ENCODE measurements around the gene EPHA1.

EPHA1 gene

DNA sequence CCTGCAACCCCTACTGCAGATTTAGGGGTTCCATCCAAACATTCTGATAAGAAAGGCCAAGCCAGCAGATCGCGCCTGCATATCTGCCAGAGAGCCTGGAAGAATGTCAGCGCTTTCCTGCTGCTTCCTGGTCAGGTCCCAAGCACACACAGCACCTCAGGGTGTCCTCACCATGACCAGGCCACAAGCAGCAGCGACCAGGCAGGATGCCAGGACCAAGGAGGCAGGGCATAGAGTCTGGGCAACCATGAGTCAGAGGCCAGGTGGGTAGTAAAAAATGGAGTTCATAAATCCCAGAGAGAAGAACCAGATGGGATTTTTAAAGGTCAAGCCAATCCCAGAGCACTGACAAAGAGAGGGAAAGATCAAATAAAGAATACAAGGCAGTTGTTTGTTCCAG, 40.7 kb downstream of the EPHA1 start:
- TF ChIP-seq, protein P1, sequence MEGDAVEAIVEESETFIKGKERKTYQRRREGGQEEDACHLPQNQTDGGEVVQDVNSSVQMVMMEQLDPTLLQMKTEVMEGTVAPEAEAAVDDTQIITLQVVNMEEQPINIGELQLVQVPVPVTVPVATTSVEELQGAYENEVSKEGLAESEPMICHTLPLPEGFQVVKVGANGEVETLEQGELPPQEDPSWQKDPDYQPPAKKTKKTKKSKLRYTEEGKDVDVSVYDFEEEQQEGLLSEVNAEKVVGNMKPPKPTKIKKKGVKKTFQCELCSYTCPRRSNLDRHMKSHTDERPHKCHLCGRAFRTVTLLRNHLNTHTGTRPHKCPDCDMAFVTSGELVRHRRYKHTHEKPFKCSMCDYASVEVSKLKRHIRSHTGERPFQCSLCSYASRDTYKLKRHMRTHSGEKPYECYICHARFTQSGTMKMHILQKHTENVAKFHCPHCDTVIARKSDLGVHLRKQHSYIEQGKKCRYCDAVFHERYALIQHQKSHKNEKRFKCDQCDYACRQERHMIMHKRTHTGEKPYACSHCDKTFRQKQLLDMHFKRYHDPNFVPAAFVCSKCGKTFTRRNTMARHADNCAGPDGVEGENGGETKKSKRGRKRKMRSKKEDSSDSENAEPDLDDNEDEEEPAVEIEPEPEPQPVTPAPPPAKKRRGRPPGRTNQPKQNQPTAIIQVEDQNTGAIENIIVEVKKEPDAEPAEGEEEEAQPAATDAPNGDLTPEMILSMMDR (IDR thresholded peaks at IDR 0.05; ENCODE audit: low read length): no peak
- TF ChIP-seq EZH2 (optimal IDR thresholded peaks at IDR 0.05; ENCODE audit: low read depth, low read length) (no peak), EZH2phosphoT487 (IDR thresholded peaks at IDR 0.05; ENCODE audit: low read length) (no peak)
- Histone ChIP-seq H3K4me3 (ENCODE audit: low read length) (no peak overlapping the region), H3K27ac (ENCODE audit: low read length) (no peak overlapping the region), H2AFZ (ENCODE audit: low read length) (no peak overlapping the region), H3K36me3 (replicated peaks; ENCODE audit: insufficient read depth, low read length) (no peaks in the 10 kb centered on the region), H4K20me1 (ENCODE audit: insufficient read depth, low read length) (no peaks in the 10 kb centered on the region), H3K79me2 (ENCODE audit: low read length) (no peaks in the 10 kb centered on the region), H3K4me2 (ENCODE audit: low read depth, low read length) (no peak overlapping the region), H3K27me3 (replicated peaks; ENCODE audit: insufficient read depth, low read length) (peaks cover 9% of the 10 kb centered on the region), H3K4me1 (ENCODE audit: low read length) (no peaks in the 10 kb centered on the region), H3K9me2 (replicated peaks; ENCODE audit: insufficient read depth, low read length) (no peaks in the 10 kb centered on the region), H3K9ac (ENCODE audit: low read length) (no peak overlapping the region), H3K9me3 (replicated peaks; ENCODE audit: insufficient read depth, low read length) (no peaks in the 10 kb centered on the region), H3F3A (ENCODE audit: insufficient read depth, low read length) (no peaks in the 10 kb centered on the region)
- DNase-seq: no peak

DNA sequence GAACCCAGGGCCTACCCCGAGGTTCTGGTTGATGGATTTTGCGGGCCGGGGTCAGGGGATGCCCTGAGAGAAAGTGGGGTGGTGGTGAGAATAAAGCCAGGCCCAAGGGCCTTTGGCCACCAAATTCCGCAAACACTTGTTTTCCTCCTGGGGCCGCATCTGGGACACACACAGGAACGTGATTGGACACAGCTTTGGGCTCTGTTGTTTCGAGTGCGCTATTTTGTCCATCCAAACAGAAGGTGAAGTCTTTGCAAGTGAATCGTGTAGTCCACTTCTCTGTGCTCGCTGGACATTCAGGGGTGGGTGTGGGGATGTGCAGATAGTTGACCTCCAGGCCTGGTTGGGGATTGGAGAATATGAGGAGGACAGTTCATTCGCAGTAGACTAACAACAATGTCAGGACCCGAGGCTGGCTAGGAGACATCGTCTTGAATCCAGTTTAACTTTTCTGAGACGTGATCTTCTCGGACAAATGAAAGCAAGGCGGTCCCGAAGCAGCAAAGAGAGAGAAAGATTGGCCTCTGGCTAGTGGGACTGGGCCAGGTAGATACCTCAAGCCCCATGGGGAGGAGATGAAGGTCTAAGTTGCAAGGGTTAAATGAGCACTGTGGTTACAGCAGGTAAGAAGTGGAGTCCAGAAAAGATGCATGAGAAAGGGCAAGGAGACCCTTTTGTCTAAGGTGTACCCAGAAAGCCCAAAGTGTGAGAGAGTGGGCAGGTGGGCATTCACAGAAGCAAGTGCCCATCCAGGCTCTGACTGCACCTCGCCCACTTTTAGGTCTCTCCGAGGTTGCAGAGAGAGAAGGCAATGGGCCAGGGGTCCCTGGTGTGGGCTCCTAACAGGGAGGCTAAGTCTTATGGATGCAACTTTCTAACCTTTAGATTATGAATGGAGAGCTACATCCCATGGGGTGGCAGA, 45.4 kb downstream of the EPHA1 start:
- H4K20me1 ChIP-seq (ENCODE audit: insufficient read depth, low read length): no peaks in the 10 kb centered on the region
- no peak overlapping the region for H3K4me3 ChIP-seq (ENCODE audit: low read length)
- no peak overlapping the region for H2AFZ ChIP-seq (ENCODE audit: low read length)
- H3K9me2 ChIP-seq (replicated peaks; ENCODE audit: insufficient read depth, low read length): no peaks in the 10 kb centered on the region
- H3K27me3 ChIP-seq (replicated peaks; ENCODE audit: insufficient read depth, low read length): peaks cover 40% of the 10 kb centered on the region
- no peak for TF ChIP-seq EZH2 (optimal IDR thresholded peaks at IDR 0.05; ENCODE audit: low read depth, low read length)
- TF ChIP-seq EZH2phosphoT487 (IDR thresholded peaks at IDR 0.05; ENCODE audit: low read length): no peak
- TF ChIP-seq, protein P1 (IDR thresholded peaks at IDR 0.05; ENCODE audit: low read length): no peak
- peak overlapping the region; percentile 14; the same call in 1 of the 2 replicates for H3K4me2 ChIP-seq (ENCODE audit: low read depth, low read length)
- no peaks in the 10 kb centered on the region for H3K79me2 ChIP-seq (ENCODE audit: low read length)
- no peak overlapping the region for H3K27ac ChIP-seq (ENCODE audit: low read length)
- H3F3A ChIP-seq (ENCODE audit: insufficient read depth, low read length): no peaks in the 10 kb centered on the region
- no peak for DNase-seq
- H3K9me3 ChIP-seq (replicated peaks; ENCODE audit: insufficient read depth, low read length): no peaks in the 10 kb centered on the region
- no peaks in the 10 kb centered on the region for H3K4me1 ChIP-seq (ENCODE audit: low read length)
- H3K9ac ChIP-seq (ENCODE audit: low read length): no peak overlapping the region
- no peaks in the 10 kb centered on the region for H3K36me3 ChIP-seq (replicated peaks; ENCODE audit: insufficient read depth, low read length)

DNA sequence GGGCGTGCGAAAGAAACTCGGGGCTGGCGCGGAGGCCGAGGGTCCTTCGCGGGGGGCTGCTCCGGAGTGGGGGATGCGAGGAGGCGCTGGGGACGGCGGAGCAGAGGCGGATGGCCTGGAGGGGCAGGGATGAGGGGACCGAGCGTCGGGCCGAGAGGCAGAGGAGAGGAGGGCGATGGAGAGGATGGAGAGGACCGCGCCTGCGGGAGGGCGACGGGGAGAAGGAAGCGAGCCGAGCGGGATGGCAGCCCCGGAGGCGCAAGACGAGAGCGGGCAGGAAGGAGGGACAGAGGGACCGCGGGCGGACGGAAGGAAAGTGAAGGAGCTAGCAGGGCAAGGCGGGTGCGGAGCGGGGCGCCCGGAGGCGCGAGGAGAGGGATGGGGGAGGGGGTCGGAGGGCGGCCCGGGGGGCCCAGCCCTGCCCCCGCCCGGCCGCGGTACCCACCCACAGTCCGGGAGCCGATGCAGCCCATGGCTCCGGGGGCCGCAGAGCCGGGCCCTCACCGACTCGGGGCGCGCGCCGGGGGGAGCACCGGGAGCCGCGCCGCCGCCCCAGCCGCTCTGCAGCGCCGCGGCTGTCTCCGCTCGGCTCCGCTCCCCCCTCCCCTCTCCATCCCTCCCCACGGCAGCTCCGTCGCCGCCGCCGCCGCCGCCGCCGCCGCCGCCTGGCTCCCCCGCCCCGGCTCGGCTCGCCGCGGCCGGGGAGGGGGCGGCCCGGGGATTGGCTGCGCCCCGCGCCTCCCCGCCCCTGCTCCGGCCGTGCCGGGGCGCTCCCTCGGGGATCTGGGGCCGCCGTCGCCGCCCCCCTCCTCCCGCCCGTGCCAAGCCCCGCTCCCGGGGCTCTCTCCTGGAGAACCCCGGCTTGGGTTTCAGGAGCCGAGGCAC, 46.3 kb downstream of the EPHA1 start, which contains the start of gene FAM131B:
Gene FAM131B (minus strand): TSS at position 583 of the 885 bp plus-strand sequence. CDS start 110 bp downstream, at position 473.
- Histone ChIP-seq H3K9ac (ENCODE audit: low read length) (no peak within 1 kb of the TSS), H3K4me1 (ENCODE audit: low read length) (no peaks in the 10 kb centered on the region), H3K9me2 (replicated peaks; ENCODE audit: insufficient read depth, low read length) (no peaks in the 10 kb centered on the region), H3K79me2 (ENCODE audit: low read length) (no peaks in the 10 kb centered on the region), H3K27ac (ENCODE audit: low read length) (no peak within 1 kb of the TSS), H3K27me3 (replicated peaks; ENCODE audit: insufficient read depth, low read length) (peaks cover 47% of the 10 kb centered on the region), H2AFZ (ENCODE audit: low read length) (peak within 1 kb of the TSS; percentile 85), H3F3A (ENCODE audit: insufficient read depth, low read length) (no peaks in the 10 kb centered on the region), H3K9me3 (replicated peaks; ENCODE audit: insufficient read depth, low read length) (no peaks in the 10 kb centered on the region), H4K20me1 (ENCODE audit: insufficient read depth, low read length) (no peaks in the 10 kb centered on the region), H3K4me2 (ENCODE audit: low read depth, low read length) (peak within 1 kb of the TSS; percentile 98), H3K4me3 (ENCODE audit: low read length) (peak within 1 kb of the TSS; percentile 62), H3K36me3 (replicated peaks; ENCODE audit: insufficient read depth, low read length) (no peaks in the 10 kb centered on the region)
- TF ChIP-seq EZH2 (optimal IDR thresholded peaks at IDR 0.05; ENCODE audit: low read depth, low read length) (no peak), EZH2phosphoT487 (IDR thresholded peaks at IDR 0.05; ENCODE audit: low read length) (no peak)
- TF ChIP-seq, protein P1 (IDR thresholded peaks at IDR 0.05; ENCODE audit: low read length): no peak
- DNase-seq: no peak
